KMS-11 (cell line): ENCODE results near the gene WDR13.

Source experiments
- H2AFZ ChIP-seq: fragments of 200-600 bp; sonication (generic); 2 replicates; pipeline ENCODE4 v1.6.1; 2016; ENCODE audit warnings: antibody characterized with exemption, mixed run types, low read depth
- H3K27ac ChIP-seq: fragments of 200-600 bp; sonication (generic); 2 replicates; pipeline ENCODE4 v1.6.1; 2016; ENCODE audit warnings: mild to moderate bottlenecking, mixed run types
- H3K27me3 ChIP-seq: fragments of 200-600 bp; sonication (generic); 2 replicates; pipeline ENCODE4 v1.6.1; 2017; ENCODE audit warnings: mild to moderate bottlenecking, low read depth, mixed run types, moderate library complexity; ENCODE audit not compliant: insufficient read depth
- H3K36me3 ChIP-seq: fragments of 200-600 bp; sonication (generic); 2 replicates; pipeline ENCODE4 v1.6.1; 2017; ENCODE audit warnings: mild to moderate bottlenecking, mixed run types; ENCODE audit not compliant: insufficient read depth
- H3K4me1 ChIP-seq: fragments of 200-600 bp; sonication (generic); 2 replicates; pipeline ENCODE4 v1.6.1; 2016; ENCODE audit warnings: mild to moderate bottlenecking, low read depth, mixed run types; ENCODE audit not compliant: poor library complexity, severe bottlenecking
- H3K4me2 ChIP-seq: fragments of 200-600 bp; sonication (generic); 2 replicates; pipeline ENCODE4 v1.7.0; 2016; ENCODE audit warnings: mild to moderate bottlenecking, mixed run types
- H3K4me3 ChIP-seq: fragments of 200-600 bp; sonication (generic); IDR thresholded peaks from 2 replicates; pipeline ENCODE4 v1.6.1; 2017; ENCODE audit warnings: low read depth, low read length, mixed read lengths; ENCODE audit not compliant: insufficient read depth
- H3K79me2 ChIP-seq: fragments of 200-600 bp; sonication (generic); 2 replicates; pipeline ENCODE4 v1.6.1; 2016; ENCODE audit warnings: low read depth, mixed run types; ENCODE audit not compliant: insufficient read depth
- H3K9ac ChIP-seq: fragments of 200-600 bp; sonication (generic); 2 replicates; pipeline ENCODE4 v1.6.1; 2016; ENCODE audit warnings: mild to moderate bottlenecking, mixed run types
- H4K20me1 ChIP-seq: fragments of 200-600 bp; sonication (generic); 2 replicates; pipeline ENCODE4 v1.6.1; 2016; ENCODE audit warnings: mild to moderate bottlenecking, mixed run types; ENCODE audit not compliant: insufficient read depth
- TF ChIP-seq, protein P1 (sequence below): fragments of 200-600 bp; sonication (generic); conservative IDR thresholded peaks from 2 replicates; pipeline ENCODE4 v1.6.1; 2017; ENCODE audit warnings: low read depth, mild to moderate bottlenecking, antibody characterized with exemption, low read length, moderate library complexity, mixed read lengths

Gene WDR13

DNA sequence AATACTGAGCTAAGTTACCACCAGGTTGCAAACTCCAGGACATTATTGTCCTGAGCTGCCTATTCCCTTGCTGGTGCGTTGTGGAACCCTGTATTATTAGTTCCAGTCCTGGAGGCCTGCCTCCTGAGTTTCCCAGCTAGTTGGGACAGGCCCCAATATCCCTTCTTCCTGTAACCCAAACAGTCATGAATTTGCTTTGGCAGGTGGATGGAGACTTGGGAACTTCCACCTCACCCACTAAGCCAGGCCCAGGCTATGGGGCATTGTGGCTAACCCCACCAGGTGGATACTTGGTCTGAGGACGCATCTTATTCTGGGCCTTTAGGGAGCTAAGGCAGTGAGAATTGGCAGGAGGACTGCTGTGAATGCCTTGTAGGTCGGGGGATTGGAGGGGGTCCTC lies 18.0 kb upstream of the WDR13 start:
- peaks cover 20% of the 10 kb centered on the region for H3K79me2 ChIP-seq
- TF ChIP-seq, protein P1, sequence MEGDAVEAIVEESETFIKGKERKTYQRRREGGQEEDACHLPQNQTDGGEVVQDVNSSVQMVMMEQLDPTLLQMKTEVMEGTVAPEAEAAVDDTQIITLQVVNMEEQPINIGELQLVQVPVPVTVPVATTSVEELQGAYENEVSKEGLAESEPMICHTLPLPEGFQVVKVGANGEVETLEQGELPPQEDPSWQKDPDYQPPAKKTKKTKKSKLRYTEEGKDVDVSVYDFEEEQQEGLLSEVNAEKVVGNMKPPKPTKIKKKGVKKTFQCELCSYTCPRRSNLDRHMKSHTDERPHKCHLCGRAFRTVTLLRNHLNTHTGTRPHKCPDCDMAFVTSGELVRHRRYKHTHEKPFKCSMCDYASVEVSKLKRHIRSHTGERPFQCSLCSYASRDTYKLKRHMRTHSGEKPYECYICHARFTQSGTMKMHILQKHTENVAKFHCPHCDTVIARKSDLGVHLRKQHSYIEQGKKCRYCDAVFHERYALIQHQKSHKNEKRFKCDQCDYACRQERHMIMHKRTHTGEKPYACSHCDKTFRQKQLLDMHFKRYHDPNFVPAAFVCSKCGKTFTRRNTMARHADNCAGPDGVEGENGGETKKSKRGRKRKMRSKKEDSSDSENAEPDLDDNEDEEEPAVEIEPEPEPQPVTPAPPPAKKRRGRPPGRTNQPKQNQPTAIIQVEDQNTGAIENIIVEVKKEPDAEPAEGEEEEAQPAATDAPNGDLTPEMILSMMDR, result no peak
- H3K9ac ChIP-seq, result no peak overlapping the region
- H3K36me3 ChIP-seq, result peaks cover 7% of the 10 kb centered on the region; the same call in 1 of the 2 replicates
- no peak overlapping the region for H3K27ac ChIP-seq
- no peaks in the 10 kb centered on the region for H3K27me3 ChIP-seq
- peaks cover 11% of the 10 kb centered on the region for H3K4me1 ChIP-seq
- H2AFZ ChIP-seq, result no peak overlapping the region
- no peaks in the 10 kb centered on the region for H4K20me1 ChIP-seq
- H3K4me2 ChIP-seq, result no peak overlapping the region
- no peak overlapping the region for H3K4me3 ChIP-seq

DNA sequence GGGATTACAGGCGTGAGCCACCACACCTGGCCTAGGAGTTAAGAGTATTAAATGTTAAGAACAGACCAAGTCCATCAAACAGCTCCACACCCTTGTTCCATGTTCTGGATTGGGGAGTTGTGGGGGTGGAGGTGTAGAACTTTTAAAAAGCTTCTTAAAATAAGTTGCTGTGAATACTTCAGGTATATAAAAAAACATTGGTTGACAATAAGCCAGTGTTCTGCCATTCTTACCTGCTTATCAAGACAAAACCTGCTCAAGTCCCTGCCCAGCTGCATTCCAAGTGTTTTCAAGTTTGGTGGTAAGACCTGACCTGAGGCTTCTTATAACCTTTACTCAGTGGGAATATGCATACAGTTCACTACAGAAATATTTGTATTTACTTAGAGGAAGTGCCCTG lies 16.6 kb upstream of the WDR13 start:
- TF ChIP-seq, protein P1, result no peak
- Histone ChIP-seq H3K9ac (no peak overlapping the region), H2AFZ (no peak overlapping the region), H4K20me1 (no peaks in the 10 kb centered on the region), H3K4me2 (no peak overlapping the region), H3K27ac (no peak overlapping the region), H3K36me3 (peaks cover 7% of the 10 kb centered on the region; the same call in 1 of the 2 replicates), H3K79me2 (peaks cover 11% of the 10 kb centered on the region), H3K4me3 (no peak overlapping the region), H3K27me3 (no peaks in the 10 kb centered on the region), H3K4me1 (peaks cover 9% of the 10 kb centered on the region)

DNA sequence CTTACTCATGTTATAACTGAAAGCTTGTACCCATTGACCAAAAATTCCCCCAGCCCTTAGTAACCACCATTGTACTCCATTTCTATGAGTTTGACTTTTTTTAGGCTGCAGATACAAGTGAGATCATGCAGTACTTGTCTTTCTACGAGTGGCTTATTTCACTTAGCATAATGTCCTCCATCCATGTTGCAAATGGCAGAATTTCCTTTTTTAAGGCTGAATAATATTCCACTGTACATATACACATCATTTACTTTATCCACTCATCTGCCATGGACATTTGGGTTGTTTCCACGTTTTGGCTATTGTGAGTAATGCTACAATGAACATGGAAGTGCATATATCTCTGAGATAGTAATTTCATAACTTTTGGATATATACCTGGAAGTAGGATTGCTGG lies 12.6 kb upstream of the WDR13 start:
- no peaks in the 10 kb centered on the region for H3K36me3 ChIP-seq
- no peaks in the 10 kb centered on the region for H3K79me2 ChIP-seq
- H3K4me3 ChIP-seq, result no peak overlapping the region
- no peak overlapping the region for H3K27ac ChIP-seq
- no peaks in the 10 kb centered on the region for H4K20me1 ChIP-seq
- H3K4me1 ChIP-seq, result no peaks in the 10 kb centered on the region
- no peaks in the 10 kb centered on the region for H3K27me3 ChIP-seq
- H3K9ac ChIP-seq, result no peak overlapping the region
- no peak overlapping the region for H2AFZ ChIP-seq
- no peak overlapping the region for H3K4me2 ChIP-seq
- TF ChIP-seq, protein P1, result no peak

DNA sequence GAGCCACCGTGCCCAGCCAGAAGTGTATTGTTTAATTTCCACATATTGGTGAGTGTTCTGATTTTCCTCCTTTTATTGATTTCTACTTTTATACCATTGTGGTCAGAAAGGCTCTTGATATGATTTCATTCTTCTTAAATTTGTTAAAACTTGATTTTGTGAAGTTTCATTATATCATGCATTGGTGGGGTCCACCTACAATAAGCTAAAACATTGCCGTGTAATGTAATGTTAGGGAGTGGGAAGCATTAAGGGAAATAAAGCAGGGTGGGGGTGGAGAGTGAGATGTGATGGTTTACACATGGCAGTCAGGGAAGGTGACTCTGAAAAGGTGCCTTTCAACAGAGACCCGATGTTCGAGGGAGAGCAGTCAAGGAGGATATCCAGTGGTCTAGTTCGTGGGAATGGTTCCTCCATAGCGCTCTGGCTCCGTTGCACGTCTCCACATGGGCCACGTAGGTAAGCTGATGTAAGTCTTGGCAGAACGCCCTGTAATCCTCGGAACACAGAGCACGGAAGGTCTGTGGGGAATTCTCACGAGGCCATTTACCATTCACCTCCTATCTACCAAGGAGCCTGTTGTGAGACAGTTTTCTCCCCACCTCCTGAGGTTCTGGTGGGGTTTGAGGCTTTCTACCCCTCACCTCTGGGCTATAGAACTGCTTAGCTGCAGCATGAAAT lies 7.7 kb upstream of the WDR13 start:
- H3K4me2 ChIP-seq, result no peak overlapping the region
- H3K27ac ChIP-seq, result no peak overlapping the region
- no peaks in the 10 kb centered on the region for H3K36me3 ChIP-seq
- H3K4me3 ChIP-seq, result no peak overlapping the region
- no peaks in the 10 kb centered on the region for H3K27me3 ChIP-seq
- no peak overlapping the region for H2AFZ ChIP-seq
- TF ChIP-seq, protein P1, result no peak
- H3K4me1 ChIP-seq, result no peaks in the 10 kb centered on the region
- H4K20me1 ChIP-seq, result no peaks in the 10 kb centered on the region
- H3K79me2 ChIP-seq, result no peaks in the 10 kb centered on the region
- no peak overlapping the region for H3K9ac ChIP-seq
